Measurements from ENCODE around the gene VWA5B1.
"Not testable (repeated sequence)": the region's sequence is repeated elsewhere in the genome, so short reads cannot be mapped to it uniquely, and the experiment has no call there.

Gene VWA5B1

DNA sequence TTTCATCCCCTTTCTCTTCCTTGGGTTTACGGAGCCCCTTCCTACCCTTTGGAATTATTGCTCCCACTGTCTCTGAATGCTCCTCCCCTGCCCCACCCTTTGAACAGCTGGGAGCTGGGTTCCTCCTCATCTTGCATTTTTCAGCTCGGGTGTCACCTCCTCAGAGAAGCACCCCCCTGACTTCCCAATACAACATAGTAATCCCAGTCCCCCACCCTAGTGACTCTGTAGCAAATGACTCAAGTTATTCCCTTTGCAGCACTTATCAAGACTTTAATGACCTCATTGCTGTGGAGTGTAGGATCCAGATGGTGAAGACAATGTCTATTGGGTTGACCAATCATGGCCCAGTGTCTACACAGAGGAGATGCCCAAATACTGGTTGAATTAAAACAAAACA is 8.9 kb upstream of the VWA5B1 start:
- DNase-seq = no peak

- DNase-seq = no peak
These were observed 8.1 kb upstream of the VWA5B1 start for GRCh38 chr1:20282533-20282932.

GRCh38 chr1:20284046-20284445 is 6.6 kb upstream of the VWA5B1 start:
- DNase-seq = no peak

DNA sequence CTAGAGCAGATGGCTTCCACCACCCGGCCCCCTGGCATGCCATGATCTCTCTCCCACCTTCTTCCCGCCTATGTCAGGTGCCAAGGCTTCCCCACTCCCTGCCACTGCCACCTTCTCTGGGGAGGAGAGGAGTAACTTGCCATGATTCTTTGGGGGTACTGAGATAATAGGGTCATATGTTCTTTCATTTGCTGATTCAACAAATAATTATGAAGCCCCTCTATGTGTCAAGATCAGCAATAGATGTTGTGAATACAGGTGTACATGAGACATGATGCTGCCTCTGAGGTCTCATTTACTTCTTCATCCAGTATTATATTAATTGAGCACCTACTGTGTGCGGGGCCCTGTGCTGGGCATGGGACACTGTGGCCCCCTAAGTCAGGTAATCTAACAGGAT is 6.0 kb upstream of the VWA5B1 start:
- no peak for DNase-seq

- DNase-seq = no peak
These were observed 5.2 kb upstream of the VWA5B1 start for GRCh38 chr1:20285510-20285909.

DNA sequence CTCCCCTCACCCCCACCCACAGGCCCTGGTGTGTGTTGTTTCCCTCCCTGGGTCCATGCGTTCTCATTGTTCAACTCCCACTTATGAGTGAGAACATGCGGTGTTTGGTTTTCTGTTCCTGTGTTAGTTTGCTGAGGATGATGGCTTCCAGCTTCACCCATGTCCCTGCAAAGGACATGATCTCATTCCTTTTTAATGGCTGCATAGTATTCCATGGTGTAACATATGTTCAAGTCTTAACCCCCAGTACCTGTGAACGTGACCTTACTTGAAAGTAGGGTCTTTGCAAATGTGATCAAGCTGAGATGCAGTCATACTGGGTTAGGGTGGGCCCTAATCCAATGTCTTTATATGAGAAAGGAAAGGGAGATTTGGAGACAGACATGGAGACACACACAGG is 3.0 kb upstream of the VWA5B1 start:
- not testable (repeated sequence) for DNase-seq

GRCh38 chr1:20291645-20292084 is 990 bp downstream of the VWA5B1 start:
- DNase-seq = no peak

DNA sequence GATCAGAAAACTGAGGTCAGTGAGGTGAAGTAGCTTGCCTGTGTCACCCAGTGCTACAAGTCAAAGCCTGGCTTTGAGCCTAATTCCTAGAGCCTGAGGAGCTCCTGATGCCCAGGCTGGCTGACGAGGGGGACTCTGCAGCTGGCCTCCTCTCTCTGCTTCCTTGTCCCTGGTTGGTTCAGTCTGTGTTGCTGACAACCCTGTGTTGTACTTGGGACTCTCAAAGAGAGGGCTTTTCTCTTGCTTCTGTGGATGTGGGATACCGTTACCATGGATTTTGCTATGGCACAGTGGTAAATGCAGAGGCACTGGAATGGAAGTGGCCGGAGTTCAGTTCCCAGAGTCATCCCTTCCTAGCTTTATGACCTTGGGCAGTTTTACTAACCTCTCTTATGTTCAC is 8.0 kb downstream of the VWA5B1 start:
- DNase-seq = no peak

DNA sequence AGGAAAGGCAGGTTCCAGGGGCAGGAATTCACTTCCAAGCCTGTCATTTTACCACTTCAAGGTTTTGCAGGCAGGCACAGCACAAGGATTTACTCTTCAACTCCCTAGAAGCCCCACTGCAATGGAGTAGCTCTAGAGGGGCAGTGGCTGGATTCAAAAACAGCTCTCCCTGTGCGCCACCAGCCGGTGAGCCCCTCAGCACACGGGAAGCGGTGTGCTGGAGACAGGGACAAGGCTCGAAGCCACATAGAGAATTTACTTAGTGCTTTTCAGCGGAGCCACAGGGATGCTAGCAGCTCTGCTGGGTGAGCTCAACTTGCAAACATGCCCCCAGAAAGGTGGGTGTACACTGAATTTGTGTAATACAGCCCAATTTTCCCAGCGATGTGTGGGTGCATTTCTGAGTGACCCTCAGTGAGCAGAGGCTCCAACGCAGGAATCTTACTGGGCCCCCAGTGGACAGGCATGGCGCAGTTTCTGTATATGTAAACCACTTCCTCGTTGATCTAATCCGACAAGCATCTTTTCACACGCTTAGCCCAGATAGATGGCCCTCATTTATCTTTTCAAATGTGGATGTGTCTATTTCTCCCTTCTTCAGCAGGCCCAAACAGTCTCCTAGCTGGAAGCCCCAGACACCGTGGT is 10.9 kb downstream of the VWA5B1 start:
- no peak for DNase-seq

DNA sequence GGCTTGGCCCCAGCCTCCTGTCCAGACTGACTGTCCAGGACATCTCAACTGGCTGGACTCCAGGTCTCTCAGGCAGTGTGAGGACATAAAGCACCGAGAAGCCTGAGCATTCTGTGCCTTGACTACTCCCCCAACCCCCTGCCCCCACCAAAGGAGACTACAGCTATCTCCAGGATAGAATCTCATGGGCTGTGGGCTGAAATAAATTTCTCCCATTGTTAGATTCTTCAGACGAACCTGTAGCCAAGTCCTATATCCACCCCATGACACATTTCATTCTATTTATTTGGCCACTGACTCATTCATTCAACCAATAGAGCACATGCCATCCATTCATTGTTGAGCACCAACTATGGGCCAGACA is 11.4 kb downstream of the VWA5B1 start:
- DNase-seq = no peak

DNA sequence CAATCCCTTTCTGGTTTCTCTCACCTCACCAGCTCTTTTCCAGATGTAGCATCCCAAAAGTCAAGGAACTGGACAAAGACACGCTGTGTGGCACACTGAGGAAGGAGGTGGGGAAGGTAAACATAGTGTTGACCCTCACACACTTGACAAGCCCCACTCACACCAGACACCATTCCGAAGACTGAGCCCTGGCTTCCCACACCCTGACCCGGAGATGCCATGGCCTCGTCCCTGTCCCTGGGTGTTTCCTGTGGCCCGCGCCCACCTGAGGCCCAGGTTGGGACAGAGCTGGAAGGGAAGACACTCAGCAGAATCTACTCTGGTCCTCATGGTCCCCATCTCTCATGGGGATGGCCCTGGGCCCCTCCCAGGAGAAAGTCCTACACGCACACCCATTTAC is 16.4 kb downstream of the VWA5B1 start:
- DNase-seq = no peak

DNA sequence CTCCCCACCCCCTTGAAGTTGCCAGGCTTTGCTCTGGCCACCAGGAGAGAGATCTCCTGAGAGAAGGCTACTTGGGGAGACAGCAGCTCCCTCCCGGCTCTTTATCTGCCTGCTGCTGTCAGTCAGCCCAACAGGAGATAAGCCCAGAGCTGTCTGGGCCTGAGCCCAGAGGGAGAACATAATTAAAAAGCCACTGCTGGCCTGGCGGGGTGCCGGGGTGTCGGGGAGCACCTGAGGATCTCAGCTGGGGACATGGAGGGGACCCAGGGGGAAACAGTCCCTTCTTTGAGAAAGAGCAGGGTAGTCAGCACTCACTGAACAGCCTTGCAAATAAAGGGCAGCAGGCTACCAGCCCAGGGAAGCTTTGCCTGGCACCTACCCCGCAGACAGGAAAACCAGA is 17.9 kb downstream of the VWA5B1 start:
- DNase-seq = no peak

GRCh38 chr1:20311289-20311688 is 20.6 kb downstream of the VWA5B1 start:
- no peak for DNase-seq

GRCh38 chr1:20312310-20312709 is 21.6 kb downstream of the VWA5B1 start:
- no peak for DNase-seq

DNA sequence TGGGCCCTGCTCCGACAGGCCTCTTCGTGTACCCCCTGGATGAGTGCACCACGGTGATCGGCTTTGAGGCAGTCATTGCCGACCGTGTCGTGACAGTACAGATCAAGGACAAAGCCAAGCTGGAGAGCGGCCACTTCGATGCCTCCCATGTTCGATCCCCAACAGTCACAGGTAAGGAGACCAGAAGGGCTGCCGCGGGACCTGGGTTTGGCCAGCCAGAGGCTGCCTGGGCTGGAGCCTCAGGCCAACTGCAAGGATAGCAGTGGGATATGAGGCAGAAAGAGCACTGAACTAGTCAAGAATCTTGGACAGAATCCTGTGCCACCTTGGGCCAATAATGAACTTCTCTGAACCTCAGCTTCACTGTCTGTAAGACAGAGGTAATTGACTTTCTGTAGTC is 22.1 kb downstream of the VWA5B1 start:
- DNase-seq = no peak

DNA sequence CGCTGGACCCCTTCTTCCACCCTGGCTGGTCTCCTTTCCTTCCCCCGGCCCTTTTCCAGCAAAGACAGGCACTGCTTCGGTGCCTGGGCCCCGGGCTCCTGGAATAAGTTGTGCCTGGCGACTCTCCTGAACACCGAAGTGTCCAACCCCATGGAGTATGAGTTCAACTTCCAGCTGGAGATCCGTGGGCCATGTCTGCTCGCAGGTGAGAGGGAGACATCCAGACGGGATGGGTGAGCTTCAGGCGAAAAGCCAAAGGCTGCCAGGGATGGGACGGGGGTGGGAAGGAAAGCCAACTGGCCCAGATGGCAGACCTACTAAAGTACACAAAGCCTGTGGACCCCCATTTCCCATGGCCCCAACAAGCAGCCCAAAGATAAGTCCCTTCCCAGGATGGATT is 26.8 kb downstream of the VWA5B1 start:
- no peak for DNase-seq

DNA sequence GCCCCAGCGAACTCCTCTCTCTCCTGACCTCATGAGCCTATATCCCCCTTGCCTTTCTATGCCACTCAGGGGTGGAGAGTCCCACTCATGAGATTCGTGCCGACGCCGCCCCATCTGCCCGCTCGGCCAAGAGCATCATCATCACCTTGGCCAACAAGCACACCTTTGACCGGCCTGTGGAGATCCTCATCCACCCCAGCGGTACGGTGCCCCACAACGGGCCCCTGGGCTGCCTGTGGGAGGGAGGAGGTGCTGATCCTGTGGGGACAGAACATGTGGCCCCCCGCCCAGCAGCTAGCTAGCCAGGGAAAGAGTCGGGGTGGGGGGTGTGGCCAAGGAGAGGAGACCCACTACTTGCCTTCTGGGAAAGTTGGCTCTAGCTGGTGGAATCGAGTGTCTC is 27.8 kb downstream of the VWA5B1 start:
- no peak for DNase-seq

GRCh38 chr1:20318971-20319370 is 28.3 kb downstream of the VWA5B1 start:
- no peak for DNase-seq

GRCh38 chr1:20319456-20320220 is 29.0 kb downstream of the VWA5B1 start:
- DNase-seq = no peak

DNA sequence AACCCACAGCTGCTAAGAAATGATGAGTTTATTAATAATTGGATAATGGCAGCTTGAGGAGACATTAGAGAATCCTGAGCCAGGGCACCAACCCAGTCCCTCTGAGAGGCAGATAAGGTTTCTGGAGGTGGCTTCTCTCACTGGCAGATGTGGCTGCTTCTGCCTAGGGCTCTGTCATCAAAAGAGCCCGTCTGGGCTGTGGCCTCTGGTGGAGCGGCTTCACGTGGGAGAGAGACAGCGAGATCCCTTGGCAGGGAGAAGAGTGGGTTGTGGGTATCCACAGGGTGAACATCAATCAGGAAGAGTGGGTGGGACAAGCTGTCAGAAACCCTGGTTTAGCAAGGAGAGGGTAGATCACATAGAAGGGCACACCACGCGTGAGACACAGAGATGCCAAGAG is 30.0 kb downstream of the VWA5B1 start:
- no peak for DNase-seq

DNA sequence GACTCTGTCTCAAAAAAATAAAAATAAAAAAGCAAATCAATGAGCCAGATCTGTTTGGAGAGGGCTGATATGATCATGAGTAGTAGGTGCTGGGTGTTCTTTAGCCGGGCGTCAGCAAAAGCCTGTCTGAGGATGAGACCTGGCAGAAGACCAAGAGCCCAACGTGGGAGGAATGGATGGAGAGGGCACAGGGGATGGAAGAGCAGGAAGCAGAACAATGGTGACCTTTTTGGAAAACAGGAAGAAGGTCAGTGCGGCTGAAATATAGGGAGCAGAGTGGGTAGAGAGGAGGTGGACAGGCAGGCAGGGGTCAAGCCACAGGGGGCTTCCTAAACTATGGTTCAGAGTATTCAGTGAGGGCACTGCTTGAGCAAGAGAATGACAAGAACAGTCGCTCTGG is 30.9 kb downstream of the VWA5B1 start:
- DNase-seq = no peak

DNA sequence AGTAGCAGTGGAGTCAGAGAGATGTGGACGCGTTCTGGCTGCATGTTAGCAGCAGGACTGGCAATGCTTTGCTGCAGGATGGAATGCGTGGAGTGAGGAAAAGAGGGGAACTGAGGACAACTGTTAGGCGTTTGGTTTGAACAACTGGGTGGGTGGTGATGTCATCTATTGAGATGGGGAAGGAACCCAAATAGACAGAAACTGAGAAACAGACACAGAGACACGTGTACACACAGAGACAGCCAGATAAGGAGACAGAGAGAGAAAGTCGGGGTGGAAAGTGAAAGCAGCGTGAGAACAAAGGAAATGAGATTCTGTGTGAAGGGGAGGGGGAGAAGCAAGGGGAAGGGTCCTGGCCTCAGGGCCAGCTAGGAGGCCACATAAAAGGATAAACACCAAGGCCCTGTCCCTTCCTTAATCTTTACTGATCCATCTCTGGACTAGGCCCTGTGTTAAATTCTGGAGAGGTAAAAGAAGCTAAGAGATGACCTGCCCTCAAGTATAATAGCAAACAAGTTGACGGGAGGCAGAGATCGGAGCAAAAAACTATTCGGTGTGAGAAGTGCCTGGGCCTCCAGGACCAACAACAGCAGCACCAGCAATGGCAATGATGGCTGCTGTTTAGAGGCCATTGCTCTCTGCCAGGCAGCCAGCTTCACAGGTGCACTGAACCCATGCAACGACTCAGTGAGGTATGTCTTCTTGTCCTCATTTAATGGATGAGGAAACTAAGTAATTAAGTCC is 31.6 kb downstream of the VWA5B1 start:
- DNase-seq = no peak

DNA sequence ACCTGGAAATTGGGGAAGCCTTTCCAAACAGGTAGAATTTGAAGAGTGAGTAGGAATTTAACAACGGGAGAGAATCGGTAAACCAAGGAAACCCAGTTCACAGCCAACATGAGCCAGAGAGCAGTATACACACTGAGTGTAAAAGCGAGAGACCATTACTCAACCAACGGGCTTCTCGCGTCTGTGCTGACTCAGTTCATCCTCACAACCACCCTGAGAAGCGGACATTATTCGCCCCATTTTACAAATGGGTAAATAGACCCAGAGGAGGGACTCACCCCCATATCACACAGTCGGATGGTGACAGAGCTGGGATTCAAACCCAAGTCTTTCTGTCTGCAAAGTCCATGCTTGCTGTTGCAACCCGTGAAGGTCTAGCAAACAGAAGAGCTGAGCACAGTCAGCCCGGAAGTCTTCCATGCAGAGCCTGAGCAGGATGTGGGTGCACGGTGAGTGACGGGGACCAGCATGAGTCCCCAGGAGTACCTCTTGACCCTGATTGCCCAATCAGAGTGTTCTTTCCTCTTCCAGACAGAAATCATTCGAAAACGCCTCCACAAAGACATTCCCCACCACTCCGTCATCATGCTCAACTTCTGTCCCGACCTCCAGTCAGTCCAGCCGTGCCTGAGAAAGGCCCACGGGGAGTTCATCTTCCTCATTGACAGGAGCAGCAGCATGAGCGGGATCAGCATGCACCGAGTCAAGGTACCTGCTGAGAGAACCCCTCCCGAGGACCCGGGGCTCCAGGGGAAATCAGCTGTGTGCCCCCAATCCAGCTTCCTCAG is 32.3 kb downstream of the VWA5B1 start:
- DNase-seq = peak; percentile 23

DNA sequence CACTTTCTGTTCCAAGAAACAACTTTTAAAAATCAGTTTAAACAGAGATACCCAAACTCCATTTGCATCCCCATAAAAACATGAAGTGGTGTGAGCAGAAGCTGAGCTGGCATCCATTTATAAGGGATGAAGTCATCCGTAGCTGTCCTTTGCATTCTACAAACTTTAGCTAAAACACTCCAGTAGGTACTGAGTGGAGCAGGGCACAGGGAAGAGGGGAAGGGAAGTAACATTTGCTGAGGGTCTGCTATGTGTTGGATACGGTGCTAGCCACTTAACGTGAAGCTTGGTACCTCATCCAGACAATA is 32.9 kb downstream of the VWA5B1 start:
- no peak for DNase-seq

All from CD4-positive, alpha-beta T cell treated with Interleukin-15 for 1 hour (primary cell).